Stimulated activated CD4-positive, alpha-beta T cell treated with anti-CD3 and anti-CD28 coated beads, Interleukin-12 subunit alpha, Interleukin-12 subunit beta, amount 100 ng/mL, for 24 hours (primary cell): ENCODE results near the gene COMTD1.
A peak's percentile ranks its signal among the peaks of the same experiment; 100 is the strongest.

Experiments used
- DNase-seq, 2 experiments: peaks; one replicate each; pipeline ENCODE4 v3.0.0-alpha.2; 2020; ENCODE audit warnings: low read depth in 2 of 2

The COMTD1 gene

DNA sequence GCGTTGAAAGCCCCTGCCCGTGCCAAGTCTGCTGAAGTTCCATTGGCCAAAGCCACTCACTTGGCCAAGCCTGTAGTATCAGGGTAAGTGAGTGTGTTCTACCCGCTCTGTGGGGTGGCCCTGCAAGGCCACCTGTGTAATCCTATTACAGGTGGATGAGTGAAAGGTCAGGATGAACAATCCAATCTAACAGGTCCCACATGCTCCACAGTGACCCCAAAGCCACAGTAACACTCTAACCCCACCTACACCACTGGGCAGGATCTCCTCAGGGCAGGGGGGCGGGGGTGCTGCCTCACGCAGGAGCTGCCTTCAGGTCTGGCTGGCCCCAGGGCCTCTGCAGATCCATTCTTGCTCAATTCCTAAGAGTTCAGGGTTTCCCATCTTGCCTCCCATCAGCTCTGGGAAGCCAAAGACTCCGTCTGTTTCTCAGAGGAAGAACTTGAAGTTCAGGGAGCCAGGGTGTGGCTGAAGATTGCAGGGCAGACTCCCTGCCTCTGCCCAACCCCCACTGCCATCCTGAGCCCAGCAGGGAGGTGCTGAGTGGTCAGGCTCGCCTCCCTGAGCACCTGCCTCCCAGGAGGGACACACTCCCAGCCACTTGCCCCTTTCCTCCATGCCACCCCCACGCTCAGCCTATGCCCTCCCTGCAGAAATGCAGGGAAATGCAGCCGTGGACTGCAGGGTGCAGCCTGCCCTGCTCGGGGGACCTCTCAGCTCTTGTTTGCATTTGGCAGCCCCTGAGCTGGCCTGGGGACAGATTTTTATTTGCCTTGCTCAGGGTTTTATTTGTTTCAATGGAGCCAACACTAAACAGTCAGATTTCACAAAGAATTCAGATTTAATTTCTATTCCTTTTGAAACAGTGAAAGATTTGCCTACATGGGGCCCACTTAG is 9.8 kb upstream of the COMTD1 start:
- no peak for DNase-seq

DNA sequence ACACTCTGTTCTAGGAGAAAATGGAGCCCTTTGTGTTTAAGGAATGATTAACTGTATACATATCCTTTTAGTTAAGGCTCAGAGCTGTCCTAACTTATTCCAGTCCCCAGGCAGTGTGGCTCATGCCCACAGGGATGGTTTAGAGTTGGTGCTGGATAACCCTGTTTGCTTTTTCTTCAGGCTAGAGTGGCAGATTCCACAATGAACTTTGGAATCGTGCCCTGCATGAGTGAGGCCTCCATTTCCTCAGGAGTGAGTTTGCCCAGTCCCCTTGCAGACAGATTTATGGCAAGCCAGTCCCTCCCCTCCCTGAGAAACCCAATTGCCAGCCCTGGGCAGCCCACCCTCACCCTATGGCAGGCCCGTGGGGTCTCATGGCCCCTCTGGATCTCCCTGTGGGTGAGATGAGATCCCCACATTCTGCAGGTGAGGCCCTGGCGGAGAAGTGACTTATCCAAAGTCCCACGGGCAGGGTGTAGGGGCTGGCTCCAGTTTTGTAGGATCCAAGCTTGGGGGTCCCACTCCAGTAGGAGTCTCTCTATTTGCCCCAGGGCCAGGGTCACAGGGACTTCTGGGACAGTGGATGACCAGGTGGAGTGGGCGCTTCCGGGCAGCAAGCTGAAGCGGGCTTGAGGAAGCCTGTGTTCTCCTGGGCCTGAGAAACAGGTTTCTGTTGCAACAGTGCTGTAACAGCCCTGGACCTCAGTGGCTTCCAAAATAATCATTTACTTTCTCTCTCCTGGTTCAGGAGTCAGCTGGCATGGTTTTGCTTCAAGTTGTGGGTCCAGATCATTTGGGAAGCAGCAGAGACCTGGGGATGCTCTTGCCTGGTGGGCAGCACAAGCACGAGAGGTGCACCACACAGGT is 9.0 kb upstream of the COMTD1 start:
- DNase-seq: no peak

DNA sequence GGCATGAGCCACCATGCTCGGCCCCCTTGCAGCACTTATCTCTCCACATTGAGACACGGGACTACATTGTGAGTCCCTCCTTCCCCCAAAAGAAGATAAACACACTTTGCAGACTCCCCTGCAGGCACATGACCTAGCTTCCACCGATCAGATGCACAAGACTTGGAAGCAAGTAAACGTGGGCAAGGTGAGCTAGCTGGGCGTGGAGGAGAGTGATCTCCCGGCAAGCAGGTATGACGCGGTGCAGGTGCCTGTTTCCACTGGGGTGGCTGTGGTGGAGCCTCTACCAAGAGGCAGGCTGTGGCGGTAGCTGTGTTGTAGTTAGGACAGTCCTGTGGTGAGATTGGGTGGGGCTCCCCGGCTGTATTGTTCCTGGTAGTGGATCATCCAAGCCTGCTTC is 7.7 kb upstream of the COMTD1 start:
- DNase-seq: no peak

DNA sequence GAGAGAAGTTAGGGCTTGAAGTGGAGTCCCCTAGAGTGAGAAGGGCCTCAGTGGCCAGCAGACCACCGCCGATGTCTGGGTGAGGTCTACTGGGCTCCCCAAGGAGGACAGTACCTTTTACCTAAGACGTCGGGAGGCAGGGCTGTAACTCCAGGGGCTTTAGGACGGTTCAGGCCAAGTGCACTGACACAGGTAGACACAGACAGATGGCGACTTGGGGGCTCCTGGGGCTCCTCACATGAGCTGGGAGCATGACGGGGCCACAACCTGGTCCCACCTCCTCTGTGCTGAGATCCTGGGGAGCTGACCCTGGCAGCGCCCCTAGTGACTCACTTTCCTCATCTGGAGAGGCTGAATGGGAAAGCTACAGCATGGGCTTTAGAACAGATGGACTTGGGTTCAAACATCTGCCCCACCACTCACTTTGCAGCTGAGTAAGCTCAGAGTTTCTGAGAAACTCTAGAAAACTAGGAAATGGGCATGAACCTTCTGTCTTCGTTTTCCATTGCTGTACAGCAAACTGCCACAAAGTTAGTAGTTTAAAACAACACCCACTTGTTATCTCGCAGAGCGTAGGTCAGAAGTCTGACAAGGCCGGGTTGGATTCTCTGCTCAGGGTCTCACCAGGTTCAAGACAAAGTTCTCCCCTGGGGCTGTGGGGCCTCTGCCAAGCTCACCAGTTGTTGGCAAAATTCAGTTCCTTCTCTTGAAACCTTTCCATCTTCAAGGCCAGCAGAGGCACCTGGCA is 4.7 kb upstream of the COMTD1 start:
- DNase-seq: no peak

DNA sequence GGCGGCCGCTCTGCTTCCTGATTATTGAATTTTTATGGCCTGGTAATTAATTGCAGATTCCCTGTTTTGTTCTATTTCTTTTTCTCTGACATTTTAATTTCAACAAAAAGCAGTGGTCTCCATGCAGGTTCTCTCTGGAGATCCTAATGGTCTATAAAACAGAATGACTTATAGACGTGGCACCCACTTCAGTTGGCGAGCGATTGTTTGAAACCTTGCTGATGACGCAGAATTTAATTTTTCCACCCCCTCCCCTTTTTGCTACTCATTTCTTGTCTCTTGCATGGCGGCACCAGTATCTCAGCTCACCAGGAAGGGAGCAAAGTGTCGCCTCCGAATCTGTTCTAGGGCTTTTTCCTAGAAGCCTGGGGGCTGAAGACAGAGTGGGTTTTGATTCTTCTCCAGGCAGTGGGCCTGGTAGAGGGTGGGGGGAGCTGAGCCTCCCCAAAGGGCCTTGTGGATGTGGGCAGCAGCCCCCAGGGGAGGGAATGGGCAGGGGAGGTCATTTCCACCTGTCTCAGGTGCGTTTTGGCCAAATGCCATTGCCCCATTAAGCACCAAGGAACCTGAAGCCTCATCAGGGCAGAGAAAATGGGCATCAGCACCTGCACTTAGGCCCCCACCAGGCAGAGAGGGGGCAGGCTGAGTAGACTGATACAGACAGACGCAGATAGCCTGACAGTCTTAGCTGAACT is 3.5 kb upstream of the COMTD1 start:
- no peak for DNase-seq

DNA sequence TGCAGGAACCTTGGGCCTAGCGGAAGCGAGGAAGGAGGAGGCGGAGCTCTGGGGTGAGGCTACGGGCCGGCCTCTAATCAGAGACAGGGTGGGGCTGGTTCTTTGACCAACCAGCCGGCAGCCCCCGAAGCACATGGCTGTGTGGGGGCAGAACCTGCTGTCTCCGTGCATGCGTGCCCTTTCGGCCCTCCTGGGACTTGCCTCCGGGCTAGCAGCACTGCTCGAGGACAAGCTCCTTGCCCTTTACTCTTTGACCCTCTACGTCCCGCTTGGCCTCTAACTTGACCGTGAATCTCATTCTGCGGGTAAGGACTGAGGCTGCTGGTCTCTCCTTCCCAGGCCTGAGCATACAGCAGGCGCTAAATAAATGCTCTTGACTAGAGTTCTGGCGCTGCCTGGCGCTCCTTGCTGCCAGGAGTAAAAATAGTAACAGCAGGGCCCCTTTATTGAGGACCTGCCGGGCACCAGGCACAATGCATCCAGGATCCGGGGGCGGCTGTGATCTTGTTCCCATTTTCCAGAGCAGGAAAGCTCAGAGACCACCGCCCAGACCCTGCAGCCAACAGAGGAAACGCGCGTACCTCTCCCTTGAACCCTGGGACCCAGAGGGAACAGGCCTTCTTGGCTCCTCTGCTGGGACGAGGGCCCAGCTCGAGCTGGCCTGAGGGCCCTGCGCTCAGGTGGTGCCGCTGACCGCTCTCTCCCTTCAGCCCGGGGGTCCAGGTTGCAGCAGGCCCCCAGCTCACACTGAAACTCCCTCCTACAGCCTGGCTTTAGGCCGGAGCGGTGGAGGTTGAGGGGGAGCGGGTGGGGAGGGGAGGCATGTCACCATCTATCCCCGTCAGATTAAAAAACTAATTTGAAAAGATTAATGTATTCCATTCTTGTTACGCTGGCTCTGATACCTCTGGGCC is 2.7 kb upstream of the COMTD1 start:
- no peak for DNase-seq

DNA sequence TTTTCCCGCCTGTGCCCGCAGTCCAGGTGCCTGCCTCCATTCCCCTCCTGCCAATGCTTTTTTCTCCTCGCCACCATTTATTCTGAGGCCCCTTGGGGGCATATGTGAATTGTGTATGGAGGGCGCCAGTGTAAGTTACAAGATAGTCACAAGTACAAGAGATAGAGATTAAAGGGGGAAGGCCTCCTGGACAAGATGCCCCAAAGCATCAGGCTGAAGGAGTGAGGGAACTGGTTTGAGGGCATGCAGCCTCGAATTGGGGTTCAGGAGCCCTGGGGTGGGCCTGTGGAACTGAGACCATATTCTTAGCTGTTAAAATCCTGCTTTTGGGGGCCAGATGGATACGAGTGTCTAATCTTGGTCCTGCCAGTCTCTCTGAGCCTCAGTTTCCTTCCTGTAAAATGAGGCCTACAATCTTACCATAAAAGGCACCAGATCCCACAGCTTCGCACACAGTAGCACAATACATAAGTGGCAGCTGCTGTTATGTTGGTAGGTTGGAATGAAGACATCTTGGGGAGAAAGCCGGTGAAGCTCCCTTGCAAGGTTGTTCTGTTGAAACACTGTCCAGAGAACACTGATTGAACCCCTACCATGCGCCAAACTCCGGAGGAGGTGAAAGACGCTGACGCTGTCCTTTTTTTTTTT is 545 bp upstream of the COMTD1 start:
- DNase-seq: no peak

DNA sequence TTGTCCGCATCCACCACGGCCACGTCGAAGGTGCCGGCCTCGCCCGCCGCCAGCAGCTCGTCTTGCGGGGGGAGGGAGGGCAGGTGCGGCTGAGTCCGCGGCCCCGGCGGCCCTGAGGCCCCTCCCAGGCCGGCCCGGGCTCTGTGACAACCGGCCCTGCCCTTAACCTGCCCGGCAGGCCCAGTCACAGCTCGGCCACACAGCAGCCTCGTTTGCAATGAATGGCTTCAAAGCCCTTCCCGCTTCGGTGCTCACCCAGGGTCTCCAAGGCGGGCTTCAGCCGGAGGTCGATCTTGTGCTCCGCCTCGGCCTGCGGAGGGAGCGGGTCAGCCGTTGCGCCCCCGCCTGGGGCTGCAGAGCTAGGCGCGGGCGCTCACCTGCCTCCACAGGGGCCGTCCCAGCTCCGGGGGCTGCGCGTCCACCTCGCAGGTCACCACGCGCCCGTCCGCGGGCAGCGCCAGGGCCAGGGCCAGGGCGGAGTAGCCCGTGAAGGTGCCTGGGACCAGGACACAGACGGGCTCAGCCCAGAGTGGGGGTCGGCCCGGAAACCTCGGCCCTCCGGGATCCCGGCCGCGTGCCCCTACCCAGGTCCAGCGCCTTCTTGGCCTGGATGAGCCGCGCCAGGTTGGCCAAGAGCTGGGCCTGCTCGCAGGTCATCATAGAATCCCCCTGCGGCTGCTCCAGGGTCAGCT is 928 bp downstream of the COMTD1 start:
- DNase-seq: no peak

DNA sequence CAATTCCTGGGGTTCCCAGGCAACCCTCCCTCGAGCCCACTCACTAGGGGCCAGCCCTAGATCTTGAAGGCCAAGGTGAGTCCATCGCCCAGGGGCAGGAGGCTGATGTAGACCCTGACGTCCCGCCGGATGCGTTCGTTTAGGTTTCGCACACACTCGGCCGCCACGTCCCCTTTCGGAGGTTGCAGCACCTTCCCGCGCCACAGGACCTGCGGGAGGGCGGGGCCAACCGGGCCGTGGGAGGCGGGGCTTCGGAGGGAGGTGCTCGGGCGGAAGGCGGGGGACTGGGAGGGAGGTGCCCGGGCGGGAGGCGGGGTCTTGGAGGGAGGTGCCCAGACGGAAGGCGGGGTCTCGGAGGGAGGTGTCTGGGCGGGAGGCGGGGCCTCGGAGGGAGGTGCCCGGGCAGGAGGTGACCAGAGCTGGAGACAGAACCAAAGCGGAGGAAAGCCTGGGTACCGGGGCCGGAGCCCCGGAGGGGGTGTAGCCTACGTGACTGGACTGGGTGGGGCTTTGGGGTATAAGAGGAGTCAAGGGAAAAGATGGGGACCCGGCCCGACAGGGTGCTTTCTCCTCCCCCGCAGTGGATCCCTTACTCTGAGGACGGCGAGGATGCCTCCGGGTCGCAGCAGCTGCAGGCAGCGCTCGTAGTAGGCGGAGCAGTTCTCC is 1.6 kb downstream of the COMTD1 start:
- peak; percentile 96 to 98 for DNase-seq

DNA sequence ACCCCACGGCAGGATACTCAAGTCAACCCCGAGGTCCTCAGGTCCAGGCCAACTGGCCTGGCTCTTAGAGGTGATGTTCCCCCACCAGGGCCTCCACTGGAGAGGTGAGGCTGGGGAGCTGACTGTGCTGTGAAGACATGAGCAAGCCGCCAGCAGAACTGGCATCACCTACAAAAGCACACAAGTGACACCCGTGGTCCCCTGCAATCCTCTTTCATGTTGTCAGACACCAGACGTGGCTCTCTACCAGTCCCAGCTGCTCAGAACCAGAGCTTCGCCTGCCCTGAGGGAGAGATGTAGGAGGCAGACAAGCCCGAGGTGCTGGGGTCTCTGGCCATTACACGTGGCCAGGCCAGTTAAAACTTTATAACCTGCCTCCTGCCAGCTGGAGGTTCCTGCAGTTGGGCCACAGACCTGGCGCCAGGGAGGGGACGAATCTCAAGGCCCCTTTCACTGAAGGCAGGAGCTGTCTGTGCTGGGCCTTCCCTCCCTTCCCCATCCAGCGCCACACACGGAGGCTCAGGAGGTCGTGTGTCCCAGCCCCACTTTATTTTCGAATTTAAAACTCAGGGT is 2.2 kb downstream of the COMTD1 start:
- no peak for DNase-seq

DNA sequence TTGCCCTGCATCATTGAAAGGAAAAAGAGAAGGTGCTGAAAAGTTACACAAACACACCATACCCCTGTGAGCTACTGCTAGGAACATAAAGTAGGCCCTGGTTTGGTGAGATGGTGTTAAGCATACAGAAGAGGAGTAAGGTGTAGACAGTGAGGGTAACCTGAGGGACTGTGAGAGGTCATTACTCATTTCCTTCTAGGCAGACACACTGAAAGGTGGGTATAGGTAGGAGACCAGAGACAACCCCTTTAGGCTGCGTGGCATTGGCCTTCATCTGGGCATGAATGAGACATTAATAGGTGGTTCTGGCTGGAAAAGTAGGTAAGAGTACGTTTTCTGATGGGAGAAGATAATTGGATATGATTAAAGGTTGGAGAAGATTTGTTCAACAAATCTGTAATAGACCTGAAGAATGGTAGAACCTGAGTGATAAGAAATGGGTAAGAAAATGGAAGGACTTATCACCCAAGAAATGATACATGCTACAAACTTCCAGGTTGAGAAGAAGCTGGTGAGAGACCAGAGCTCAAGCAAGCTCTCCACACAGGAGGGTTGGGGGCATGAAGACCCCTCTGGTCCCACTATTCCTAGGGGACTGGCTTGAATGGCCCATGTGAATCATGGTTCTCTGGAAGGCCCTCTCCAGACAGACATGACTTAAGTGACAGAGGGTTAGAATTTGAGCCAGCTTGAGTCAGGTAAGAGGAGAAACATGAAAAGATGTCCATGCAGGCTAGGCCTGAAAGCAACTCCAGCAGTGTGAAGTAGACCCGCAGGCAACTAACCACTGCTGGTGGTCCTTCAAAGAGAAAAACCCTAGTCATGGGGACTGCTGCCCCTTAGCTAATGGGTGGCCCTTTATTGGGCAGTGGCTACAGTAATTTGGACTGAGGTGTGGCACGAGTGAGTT is 3.8 kb downstream of the COMTD1 start:
- DNase-seq: no peak

DNA sequence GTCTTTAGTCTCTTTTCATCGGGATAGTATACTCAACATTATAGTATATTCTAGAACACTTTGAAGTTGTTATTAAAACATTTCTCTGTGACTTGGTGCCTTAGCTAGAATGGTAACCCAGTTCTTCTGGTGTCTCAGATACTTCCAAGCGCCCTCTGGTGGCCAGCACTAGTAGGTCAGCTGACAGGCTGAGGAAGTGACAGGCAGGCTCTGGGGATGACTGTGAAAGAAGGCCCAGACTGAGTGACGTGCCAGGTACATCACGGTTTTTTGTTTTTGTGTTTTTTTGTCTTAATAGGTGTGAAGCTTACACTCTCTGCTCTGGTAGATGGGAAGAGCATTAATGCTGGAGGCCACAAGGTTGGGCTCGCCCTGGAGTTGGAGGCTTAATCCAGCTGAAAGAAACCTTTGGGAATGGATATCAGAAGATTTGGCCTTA is 5.1 kb downstream of the COMTD1 start:
- peak; percentile 82 to 93 for DNase-seq

DNA sequence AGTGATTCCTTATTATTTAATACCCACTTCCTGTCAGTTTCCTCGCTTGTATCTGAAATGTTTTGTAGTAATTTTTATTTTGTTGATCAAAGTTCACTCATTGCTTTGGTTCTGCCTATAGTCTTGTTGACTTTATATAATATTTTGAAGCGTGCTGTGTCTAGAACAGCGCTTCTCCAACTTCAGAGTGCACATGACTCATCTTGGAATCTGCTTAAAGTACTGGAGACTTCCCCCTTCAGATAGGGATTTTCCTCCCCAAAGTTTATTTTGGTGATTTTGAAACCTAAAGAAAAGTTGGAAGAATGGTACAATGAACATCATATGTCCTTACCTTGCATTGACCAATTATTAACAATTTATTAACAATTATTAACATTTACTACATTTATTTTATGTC is 5.8 kb downstream of the COMTD1 start:
- no peak for DNase-seq

DNA sequence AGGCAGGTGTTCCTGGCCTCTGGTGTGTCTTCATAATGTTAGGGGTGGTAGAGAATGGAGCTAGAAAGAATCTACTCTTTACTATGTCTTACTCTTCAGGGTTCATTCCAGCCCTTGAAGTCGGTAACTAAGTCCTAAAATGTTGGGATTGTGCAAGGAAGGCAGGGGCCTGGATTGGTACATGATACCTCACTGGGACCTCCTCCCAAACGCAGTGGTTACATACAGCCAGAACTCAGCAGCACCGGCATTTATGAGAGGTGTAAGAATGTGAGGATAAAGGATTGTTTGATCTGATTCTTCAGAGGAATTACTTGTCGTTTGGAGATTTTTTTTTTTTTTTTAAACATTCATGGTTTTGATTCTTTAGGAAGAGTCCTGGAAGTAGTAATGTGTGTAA is 6.9 kb downstream of the COMTD1 start:
- DNase-seq: no peak

DNA sequence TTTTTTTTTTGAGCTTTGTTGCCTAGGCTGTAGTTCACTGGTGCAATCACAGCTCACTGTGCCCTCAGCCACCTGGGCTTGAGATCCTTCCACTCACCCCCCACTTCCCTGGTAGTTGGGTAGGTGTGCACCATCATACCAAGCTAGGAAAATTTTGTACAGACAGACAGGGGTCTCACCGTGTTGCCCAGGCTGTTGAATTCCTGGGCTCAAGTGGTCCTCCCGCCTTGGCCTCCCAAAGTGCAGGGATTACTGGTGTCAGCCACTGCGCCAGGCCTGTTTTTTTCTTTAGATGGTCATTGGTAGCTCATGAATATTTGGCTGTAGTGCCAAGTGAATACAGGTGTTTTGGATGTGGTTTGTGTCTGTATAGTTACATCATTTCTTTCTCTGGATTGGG is 7.5 kb downstream of the COMTD1 start:
- DNase-seq: no peak

DNA sequence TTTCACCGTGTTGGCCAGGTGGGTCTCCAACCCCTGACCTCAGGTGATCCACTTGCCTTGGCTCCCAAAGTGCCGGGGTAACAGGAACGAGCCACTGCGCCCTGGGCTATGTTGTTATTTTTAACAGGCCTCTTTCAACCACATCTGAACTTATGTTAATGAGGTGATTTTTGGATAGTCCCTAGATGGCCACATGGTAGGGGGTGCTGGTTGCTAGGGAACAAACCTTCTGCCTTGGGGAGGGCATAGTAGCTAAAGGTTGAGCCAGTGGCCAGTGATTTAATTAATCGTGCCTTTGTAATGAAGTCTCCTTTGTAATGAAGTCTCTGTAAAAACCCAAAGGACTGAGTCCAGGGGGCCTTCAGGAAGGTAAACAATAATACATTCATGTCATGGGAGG is 9.1 kb downstream of the COMTD1 start:
- DNase-seq: no peak

DNA sequence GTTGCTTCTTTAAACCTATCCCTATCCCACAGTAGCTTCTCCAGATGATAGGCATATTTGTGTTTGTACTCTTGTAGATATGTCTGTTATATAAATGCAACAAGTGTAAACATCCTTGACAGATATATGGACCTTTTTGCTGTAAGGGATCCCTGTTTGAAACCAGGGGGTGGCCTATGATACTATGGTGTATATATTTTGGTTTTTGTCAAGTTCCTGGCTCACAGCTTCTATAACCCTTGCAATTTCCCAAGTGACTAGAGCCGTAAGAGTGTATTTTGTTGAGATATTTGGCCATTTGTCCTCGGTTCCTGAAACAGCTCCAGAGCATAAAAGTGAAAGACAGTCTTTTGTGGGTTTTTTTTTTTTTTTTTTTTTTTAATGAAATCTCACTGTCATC is 9.7 kb downstream of the COMTD1 start:
- no peak for DNase-seq
